HEK293T (cell line): ENCODE data around the gene TRAPPC1.

Experiments
- CTCF ChIA-PET: fragments of 350-600 bp; formaldehyde crosslinking; extraction: SDS; loops from one replicate; lab custom pipeline; 2021; ENCODE audit warnings: antibody characterized with exemption, inconsistent platforms; lab: Yijun Ruan, JAX
- POLR2A ChIA-PET: fragments of 350-600 bp; formaldehyde crosslinking; extraction: SDS; loops from one replicate; lab custom pipeline; 2020; ENCODE audit warnings: antibody characterized with exemption, inconsistent platforms; lab: Yijun Ruan, JAX
- DNase-seq: peaks from one replicate; pipeline ENCODE4 v3.0.0; 2012; ENCODE audit warnings: mixed read lengths; ENCODE audit errors: extremely low spot score
- ARNT ChIP-seq: fragments of 450-650 bp; IDR thresholded peaks from 2 replicates; pipeline ENCODE4 v1.6.1; 2017; ENCODE audit warnings: mild to moderate bottlenecking
- BHLHE40 ChIP-seq: fragments of 450-650 bp; IDR thresholded peaks from 2 replicates; pipeline ENCODE4 v1.6.1; 2016; ENCODE audit warnings: mild to moderate bottlenecking, moderate library complexity, borderline replicate concordance
- CTBP1 ChIP-seq: fragments of 450-650 bp; IDR thresholded peaks from 2 replicates; pipeline ENCODE4 v1.6.1; 2016; ENCODE audit warnings: borderline replicate concordance
- ELF4 ChIP-seq: fragments of 450-650 bp; IDR thresholded peaks from 2 replicates; pipeline ENCODE4 v1.6.1; 2017; ENCODE audit warnings: antibody characterized with exemption
- FOXA1 ChIP-seq: fragments of 450-650 bp; IDR thresholded peaks from 2 replicates; pipeline ENCODE4 v1.6.1; 2016; ENCODE audit warnings: mild to moderate bottlenecking
- FOXK2 ChIP-seq: fragments of 450-650 bp; IDR thresholded peaks from 2 replicates; pipeline ENCODE4 v1.6.1; 2016; ENCODE audit warnings: mild to moderate bottlenecking
- FOXM1 ChIP-seq: fragments of 450-650 bp; IDR thresholded peaks from 2 replicates; pipeline ENCODE4 v1.6.1; 2017; ENCODE audit warnings: mild to moderate bottlenecking, borderline replicate concordance
- HDGF ChIP-seq: fragments of 450-650 bp; IDR thresholded peaks from 2 replicates; pipeline ENCODE4 v1.6.1; 2017; ENCODE audit warnings: antibody characterized with exemption, borderline replicate concordance
- L3MBTL2 ChIP-seq: fragments of 450-650 bp; conservative IDR thresholded peaks from 2 replicates; pipeline ENCODE4 v1.6.1; 2016; ENCODE audit warnings: mild to moderate bottlenecking
- LEF1 ChIP-seq: fragments of 450-650 bp; IDR thresholded peaks from 2 replicates; pipeline ENCODE4 v1.6.1; 2017; ENCODE audit warnings: mild to moderate bottlenecking, borderline replicate concordance
- NFRKB ChIP-seq: fragments of 450-650 bp; IDR thresholded peaks from 2 replicates; pipeline ENCODE4 v1.6.1; 2016; ENCODE audit warnings: mild to moderate bottlenecking, moderate library complexity
- SP1 ChIP-seq: fragments of 450-650 bp; IDR thresholded peaks from 2 replicates; pipeline ENCODE4 v1.6.1; 2017
- SUZ12 ChIP-seq: fragments of 450-650 bp; IDR thresholded peaks from 2 replicates; pipeline ENCODE4 v1.6.1; 2016; ENCODE audit warnings: mild to moderate bottlenecking
- TARDBP ChIP-seq: fragments of 450-650 bp; IDR thresholded peaks from 2 replicates; pipeline ENCODE4 v1.6.1; 2016
- ZNF384 ChIP-seq: fragments of 450-650 bp; IDR thresholded peaks from 2 replicates; pipeline ENCODE4 v1.6.1; 2016
- TF ChIP-seq, protein P1 (sequence below): fragments of 450-650 bp; IDR thresholded peaks from 2 replicates; pipeline ENCODE4 v1.6.1; 2016

Gene TRAPPC1

DNA sequence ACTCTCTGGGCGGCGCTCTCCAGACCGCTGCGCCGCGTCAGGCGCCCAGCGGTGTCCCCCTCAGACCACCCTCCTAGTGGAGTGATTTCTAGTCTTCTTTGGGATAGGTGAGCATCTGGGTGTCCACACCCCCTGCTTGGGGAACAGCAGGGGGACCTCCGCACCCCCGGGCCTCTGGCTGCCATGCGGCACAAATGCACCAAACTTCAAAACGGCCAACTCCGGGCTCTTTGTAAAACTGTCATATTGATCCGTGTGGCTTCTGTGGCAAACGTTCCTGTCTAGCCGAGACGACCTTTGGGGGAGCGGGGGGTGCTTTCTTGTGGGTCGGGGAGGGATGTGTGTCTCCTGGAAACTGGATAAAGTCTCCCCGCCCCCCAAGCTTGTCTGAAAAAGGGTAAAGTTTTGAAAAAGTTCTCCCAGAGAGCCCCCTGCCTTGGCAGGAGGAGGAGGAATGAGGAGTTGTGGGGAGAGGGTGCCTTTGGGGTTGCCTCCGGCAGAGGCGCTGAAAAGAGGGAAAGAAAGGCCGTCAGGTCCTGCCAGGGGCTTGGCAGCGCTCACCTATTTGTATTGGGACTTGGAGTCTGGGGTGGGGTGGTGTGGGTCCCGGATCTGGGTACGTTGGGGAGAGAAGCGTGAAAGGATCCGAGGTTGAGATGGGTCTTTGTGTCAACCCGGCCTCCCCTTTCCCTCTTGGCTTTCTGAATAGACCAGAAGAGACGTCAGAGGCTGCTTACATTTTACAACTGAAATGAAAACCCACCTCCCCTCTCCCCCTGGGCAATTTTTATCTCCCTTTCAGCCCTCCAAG, 45.3 kb downstream of the TRAPPC1 start:
- CTCF ChIA-PET: interaction anchor here (0.8 kb wide), 1 partner anchor 12 kb away, joined by 3 read pairs; no protein-coding TSS in a partner anchor
- DNase-seq: peak; percentile 27
- POLR2A ChIA-PET: interaction anchor here (0.9 to 1.7 kb wide), 6 partner anchors 12 to 200 kb away, joined by 3 to 8 read pairs (median 6); partner anchors contain the start of genes CNTROB, CYB5D1, NAA38 and TRAPPC1
- no peak for TF ChIP-seq FOXA1
- TF ChIP-seq ZNF384: no peak
- TF ChIP-seq FOXK2: no peak
- TF ChIP-seq CTBP1: peak; percentile 26; the same call in 1 of the 2 replicates

DNA sequence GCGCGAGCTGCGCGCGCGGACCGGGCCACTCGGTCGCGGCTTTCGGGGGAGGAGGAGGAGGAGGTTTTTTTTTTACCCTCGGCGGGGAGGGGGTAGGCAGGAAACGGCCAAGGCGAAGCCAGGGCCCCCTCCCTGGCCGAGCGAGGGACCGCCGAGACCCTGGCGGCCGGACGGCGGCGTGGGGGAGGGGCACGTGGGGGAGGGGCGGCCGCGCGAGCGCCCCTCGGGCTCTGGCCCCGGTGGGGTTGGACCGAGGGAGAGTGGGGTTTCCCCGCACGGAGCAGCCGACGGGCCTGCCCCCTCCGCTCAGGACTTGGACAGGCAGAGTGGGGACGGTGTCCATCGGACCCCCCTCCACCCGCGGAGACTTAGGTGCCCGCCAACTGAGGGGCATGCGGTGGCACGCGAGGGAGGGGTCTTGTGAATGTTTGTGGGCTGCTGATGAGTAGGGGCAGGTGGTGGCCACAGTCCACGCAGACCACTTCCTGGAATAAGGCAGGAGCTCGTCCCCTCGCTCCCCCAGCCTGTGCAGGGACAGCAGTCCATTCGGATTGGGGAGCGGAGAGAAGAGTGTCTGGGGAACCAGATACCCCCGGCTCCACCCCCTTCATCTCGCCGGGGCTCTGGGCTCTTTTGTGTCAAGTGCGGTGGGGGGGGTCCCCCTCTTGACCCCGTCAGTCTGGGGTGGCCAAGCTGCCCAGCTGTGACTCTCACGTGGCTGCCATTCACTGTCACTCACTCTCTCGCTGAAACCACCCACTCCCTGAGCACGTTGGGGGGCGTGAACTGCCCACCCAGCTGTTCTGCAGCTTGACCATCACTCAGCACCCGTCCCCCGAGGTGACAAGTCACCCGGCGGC, 46.1 kb downstream of the TRAPPC1 start:
- ChIA-PET CTCF (interaction anchor here (0.8 kb wide), 1 partner anchor 13 kb away, joined by 3 read pairs; no protein-coding TSS in a partner anchor), POLR2A (interaction anchor here (0.9 to 1.7 kb wide), 6 partner anchors 13 to 199 kb away, joined by 3 to 8 read pairs (median 6); partner anchors contain the start of genes CNTROB, CYB5D1, NAA38 and TRAPPC1)
- peak; percentile 77 for DNase-seq
- TF ChIP-seq ARNT (no peak), FOXM1 (0 out of 2 replicates have a peak, but pooled peaks have one; percentile 13), LEF1 (no peak), TARDBP (peak; percentile 59; the same call in 1 of the 2 replicates), L3MBTL2 (no peak; the same call in 1 of the 2 replicates), ELF4 (no peak), FOXK2 (no peak), CTBP1 (no peak), SP1 (no peak), NFRKB (no peak), HDGF (no peak), BHLHE40 (no peak), ZNF384 (peak; percentile 93), FOXA1 (no peak), SUZ12 (no peak)
- TF ChIP-seq, protein P1, sequence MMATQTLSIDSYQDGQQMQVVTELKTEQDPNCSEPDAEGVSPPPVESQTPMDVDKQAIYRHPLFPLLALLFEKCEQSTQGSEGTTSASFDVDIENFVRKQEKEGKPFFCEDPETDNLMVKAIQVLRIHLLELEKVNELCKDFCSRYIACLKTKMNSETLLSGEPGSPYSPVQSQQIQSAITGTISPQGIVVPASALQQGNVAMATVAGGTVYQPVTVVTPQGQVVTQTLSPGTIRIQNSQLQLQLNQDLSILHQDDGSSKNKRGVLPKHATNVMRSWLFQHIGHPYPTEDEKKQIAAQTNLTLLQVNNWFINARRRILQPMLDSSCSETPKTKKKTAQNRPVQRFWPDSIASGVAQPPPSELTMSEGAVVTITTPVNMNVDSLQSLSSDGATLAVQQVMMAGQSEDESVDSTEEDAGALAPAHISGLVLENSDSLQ: peak; percentile 92

DNA sequence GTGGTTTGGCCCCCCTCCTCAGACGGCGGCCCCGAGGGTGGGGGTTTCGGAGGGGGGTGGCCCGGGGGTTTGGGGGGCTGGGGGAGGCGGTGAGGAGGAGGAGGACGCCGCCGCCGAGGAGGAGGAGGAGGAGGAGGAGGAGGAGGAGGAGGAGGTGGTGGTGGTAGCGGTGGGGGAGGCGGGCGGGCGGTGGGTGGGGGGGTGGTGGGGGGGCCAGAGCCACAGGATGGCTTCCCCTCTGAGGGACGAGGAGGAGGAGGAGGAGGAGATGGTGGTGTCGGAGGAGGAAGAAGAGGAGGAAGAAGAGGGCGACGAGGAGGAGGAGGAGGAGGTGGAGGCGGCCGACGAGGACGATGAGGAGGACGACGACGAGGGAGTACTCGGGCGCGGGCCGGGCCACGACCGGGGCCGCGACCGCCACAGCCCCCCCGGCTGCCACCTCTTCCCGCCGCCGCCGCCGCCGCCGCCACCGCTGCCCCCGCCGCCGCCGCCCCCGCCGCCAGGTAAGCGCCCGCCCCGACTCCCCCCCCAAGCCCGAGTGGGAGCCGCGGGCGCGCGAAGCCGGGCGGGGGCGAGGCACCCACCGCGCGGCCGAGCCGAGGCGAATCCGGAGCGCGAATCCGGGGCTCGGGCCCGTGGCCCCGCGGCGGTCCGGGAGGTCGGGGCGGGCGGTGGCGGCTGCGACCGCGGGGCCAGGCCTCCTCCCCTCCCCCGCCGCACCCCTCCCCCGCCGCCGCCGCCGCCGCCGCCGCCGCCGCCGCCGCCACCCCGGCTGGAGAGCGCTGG, 47.0 kb downstream of the TRAPPC1 start:
- ChIA-PET POLR2A (interaction anchor here (1.7 kb wide), 1 partner anchor 15 kb away, joined by 8 read pairs; no protein-coding TSS in a partner anchor), CTCF (no interaction called here)
- TF ChIP-seq HDGF: no peak
- no peak for TF ChIP-seq SP1
- no peak for DNase-seq

DNA sequence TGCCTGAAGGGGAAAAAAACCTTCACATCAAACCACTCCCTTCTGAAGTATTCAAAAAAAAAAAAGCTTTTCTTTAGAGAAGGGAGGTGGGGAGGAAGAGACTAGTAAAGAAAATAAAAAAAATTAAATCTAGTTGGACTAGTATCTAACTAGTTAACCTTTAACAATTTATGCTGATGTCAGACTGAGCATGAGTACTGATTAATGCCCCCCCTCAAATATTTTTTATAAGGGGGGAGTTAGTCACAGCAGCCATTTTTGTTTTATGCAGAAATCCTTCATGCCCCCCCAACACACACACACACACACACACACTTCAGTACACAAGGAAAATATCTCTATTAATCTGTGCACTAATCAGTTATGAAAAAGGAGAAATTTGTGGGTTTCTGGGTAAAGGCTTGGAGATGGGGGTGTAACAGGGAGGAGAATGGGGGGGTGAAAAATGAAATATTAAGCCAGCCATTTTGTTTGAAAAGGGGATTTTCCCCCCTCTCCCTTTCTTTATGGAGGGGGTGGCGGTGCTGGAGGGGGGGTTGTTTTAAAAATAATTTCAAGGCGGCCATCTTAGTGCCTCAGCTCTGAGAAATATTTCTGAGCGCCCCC, 47.9 kb downstream of the TRAPPC1 start:
- TF ChIP-seq LEF1 (no peak), FOXM1 (peak; percentile 61; the same call in 1 of the 2 replicates)
- POLR2A ChIA-PET: interaction anchor here (1.9 kb wide), 1 partner anchor 27 kb away, joined by 5 read pairs; the partner anchor contains the start of gene NAA38
- DNase-seq: no peak
- CTCF ChIA-PET: no interaction called here

DNA sequence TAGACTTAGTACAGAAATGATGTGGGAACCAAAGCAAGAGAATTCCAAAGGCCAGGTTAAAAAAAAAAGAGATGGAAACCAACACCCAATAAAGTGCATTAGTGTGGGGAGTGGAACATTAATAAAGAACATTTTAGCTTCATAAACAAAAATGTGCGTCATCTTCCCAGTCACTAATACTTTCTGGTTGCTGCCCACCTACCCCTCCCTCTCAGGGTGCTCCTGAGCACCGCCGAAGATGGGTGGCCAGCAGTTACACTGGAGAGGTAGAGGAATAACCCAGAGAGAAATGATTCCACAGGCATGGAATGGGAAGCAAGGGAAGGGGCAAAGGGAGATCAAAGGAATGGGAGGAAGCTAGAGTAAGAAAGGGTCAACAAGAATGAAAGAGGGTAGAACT, 49.1 kb downstream of the TRAPPC1 start:
- DNase-seq: no peak
- TF ChIP-seq LEF1 (no peak), ARNT (no peak), SUZ12 (no peak), ZNF384 (no peak), NFRKB (no peak), BHLHE40 (no peak), CTBP1 (no peak)
- TF ChIP-seq, protein P1: no peak
- ChIA-PET POLR2A (interaction anchor here (0.9 to 1.9 kb wide), 2 partner anchors 26 to 33 kb away, joined by 4 to 5 read pairs; partner anchors contain the start of genes NAA38 and RNF227), CTCF (interaction anchor here (0.6 kb wide), 1 partner anchor 227 kb away, joined by 4 read pairs; no protein-coding TSS in a partner anchor)

DNA sequence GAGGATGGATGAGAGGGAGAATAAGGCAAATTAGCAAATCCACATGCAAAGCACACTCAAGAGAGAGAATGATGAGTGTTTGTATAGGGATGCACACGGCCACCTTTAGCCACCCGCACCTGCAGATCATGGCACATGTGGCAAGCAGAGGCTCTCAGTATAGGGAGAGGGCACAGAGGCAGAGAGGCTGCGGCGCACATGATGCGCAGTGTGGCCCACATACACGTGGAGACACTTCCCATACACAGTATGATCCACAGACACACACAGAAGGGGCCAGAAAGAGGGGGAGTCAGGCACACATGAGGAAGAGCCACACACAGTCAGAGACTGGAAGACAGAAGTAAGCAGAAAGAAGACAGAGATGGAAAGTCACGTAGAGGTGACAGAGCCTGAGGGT, 49.7 kb downstream of the TRAPPC1 start:
- DNase-seq: no peak
- TF ChIP-seq SP1: no peak
- no peak for TF ChIP-seq ARNT
- TF ChIP-seq CTBP1: no peak
- no peak for TF ChIP-seq FOXA1
- no peak for TF ChIP-seq HDGF
- TF ChIP-seq SUZ12: no peak
- no peak for TF ChIP-seq L3MBTL2
- no peak for TF ChIP-seq BHLHE40
- TF ChIP-seq LEF1: no peak
- TF ChIP-seq ELF4: no peak
- TF ChIP-seq, protein P1: no peak
- TF ChIP-seq TARDBP: no peak
- POLR2A ChIA-PET: interaction anchor here (0.9 kb wide), 1 partner anchor 34 kb away, joined by 4 read pairs; the partner anchor contains the start of gene RNF227
- CTCF ChIA-PET: no interaction called here
